ENCODE measurements around the gene HIF3A. TPM values are rescaled to one million over a fixed set of nuclear protein-coding genes. Genes with fewer than 3 reads are reported as not detected.
A peak's percentile ranks its signal among the peaks of the same experiment; 100 is the strongest.
"Not testable (repeated sequence)": the region's sequence is repeated elsewhere in the genome, so short reads cannot be mapped to it uniquely, and the experiment has no call there.

Gene HIF3A
- total RNA-seq, 4 donors from 2014 or later = 21.5 to 212 (median 103) TPM

DNA sequence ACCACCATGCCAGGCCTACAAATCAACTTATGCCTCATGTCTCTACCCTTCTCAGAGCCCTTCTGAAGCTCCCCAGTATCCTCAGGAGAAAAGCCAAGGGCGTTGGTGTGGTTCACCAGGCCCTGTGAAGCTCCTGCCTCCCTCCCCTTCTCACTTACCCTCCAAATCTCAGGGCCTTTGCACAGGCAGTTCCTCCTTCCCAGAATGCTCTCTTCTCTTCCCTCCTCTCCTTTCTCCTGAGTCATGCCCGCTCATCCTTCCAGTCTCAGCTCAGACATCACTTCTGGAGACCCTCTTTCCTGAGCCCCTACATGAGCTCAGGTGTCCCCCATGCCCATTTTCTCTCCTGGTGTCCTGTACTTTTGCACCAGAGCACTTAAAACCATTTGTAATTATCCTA lies 20.5 kb downstream of the HIF3A start:
- Histone ChIP-seq H3K27ac (no peak overlapping the region), H3K27me3 (no peaks in the 10 kb centered on the region), H3K9me3 (no peaks in the 10 kb centered on the region), H3K36me3 (no peaks in the 10 kb centered on the region), H3K4me3 (no peak overlapping the region), H3K4me1 (no peaks in the 10 kb centered on the region)
- no peak for TF ChIP-seq POLR2A (IDR thresholded peaks at IDR 0.05)
- TF ChIP-seq, protein P1, sequence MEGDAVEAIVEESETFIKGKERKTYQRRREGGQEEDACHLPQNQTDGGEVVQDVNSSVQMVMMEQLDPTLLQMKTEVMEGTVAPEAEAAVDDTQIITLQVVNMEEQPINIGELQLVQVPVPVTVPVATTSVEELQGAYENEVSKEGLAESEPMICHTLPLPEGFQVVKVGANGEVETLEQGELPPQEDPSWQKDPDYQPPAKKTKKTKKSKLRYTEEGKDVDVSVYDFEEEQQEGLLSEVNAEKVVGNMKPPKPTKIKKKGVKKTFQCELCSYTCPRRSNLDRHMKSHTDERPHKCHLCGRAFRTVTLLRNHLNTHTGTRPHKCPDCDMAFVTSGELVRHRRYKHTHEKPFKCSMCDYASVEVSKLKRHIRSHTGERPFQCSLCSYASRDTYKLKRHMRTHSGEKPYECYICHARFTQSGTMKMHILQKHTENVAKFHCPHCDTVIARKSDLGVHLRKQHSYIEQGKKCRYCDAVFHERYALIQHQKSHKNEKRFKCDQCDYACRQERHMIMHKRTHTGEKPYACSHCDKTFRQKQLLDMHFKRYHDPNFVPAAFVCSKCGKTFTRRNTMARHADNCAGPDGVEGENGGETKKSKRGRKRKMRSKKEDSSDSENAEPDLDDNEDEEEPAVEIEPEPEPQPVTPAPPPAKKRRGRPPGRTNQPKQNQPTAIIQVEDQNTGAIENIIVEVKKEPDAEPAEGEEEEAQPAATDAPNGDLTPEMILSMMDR (IDR thresholded peaks at IDR 0.05) = no peak
- intact Hi-C loops (cut with DNase I; ENCODE audit: low total_unique reads) = no loop called here
- DNase-seq = no peak

DNA sequence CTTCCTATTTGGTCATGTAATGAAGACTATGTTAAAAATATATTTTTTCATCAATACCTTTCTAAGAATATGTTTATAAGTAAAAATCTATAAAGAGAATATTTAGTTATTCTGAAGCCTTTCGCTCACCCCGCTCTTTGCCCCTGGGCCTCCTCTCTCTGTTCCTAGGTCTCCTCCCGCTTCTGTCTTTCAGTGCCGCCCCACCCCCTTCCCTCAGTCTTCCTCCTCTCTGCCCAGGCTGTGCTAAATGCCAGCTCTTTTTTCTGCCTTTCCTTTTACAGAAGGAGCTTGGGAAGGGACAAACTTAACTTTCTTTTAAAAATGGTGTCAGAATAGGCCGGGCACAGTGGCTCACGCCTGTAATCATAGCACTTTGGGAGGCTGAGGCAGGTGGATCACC lies 22.8 kb downstream of the HIF3A start:
- TF ChIP-seq POLR2A (IDR thresholded peaks at IDR 0.05) = no peak
- TF ChIP-seq, protein P1 (IDR thresholded peaks at IDR 0.05) = no peak
- no peaks in the 10 kb centered on the region for H3K9me3 ChIP-seq
- intact Hi-C loops (cut with DNase I; ENCODE audit: low total_unique reads) = no loop called here
- H3K36me3 ChIP-seq = no peaks in the 10 kb centered on the region
- no peaks in the 10 kb centered on the region for H3K27me3 ChIP-seq
- DNase-seq = no peak
- no peak overlapping the region for H3K4me3 ChIP-seq
- H3K4me1 ChIP-seq = no peaks in the 10 kb centered on the region
- H3K27ac ChIP-seq = peak overlapping the region in 1 of 2 donors; percentile 37

DNA sequence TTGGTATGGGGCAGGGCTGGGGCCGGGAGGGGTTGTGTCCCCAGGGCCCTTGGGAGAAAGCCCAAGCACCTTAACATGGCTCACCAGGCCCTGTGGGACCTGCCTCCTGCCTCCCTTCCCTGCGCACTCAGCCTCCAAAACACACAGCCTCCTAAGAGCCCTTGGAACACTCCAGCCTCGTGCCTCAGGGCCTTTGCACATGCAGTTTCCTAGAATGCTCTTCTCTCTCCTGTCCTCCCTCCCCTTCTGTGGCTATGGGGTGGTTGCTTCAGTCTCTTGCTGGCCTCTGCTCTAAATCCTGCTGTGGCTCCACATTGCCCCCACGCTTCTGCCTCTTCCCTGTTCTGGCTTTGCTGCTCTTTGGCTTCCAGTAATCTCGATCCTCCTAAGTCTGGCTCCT lies 23.7 kb downstream of the HIF3A start:
- TF ChIP-seq POLR2A (IDR thresholded peaks at IDR 0.05) = no peak
- TF ChIP-seq, protein P1 (IDR thresholded peaks at IDR 0.05) = no peak
- no peaks in the 10 kb centered on the region for H3K9me3 ChIP-seq
- no peaks in the 10 kb centered on the region for H3K36me3 ChIP-seq
- no peak overlapping the region for H3K27ac ChIP-seq
- no peak overlapping the region for H3K4me3 ChIP-seq
- intact Hi-C loops (cut with DNase I; ENCODE audit: low total_unique reads) = no loop called here
- H3K4me1 ChIP-seq = no peaks in the 10 kb centered on the region
- no peaks in the 10 kb centered on the region for H3K27me3 ChIP-seq
- DNase-seq = no peak

DNA sequence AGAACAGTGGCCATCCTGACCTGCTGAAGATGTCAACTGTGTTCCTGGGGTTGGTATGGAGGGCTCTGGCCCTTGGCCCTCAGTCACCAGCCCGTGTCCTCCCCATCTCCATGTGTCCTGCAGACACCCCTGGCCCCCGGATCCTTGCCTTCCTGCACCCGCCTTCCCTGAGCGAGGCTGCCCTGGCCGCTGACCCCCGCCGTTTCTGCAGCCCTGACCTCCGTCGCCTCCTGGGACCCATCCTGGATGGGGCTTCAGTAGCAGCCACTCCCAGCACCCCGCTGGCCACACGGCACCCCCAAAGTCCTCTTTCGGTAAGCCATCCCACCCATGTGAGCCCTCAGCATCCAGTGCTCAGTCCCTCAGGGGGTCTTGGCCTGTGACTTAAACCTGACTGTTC lies 24.8 kb downstream of the HIF3A start:
- no peak overlapping the region for H3K27ac ChIP-seq
- H3K27me3 ChIP-seq = no peaks in the 10 kb centered on the region
- TF ChIP-seq POLR2A (IDR thresholded peaks at IDR 0.05) = no peak
- TF ChIP-seq, protein P1 (IDR thresholded peaks at IDR 0.05) = no peak
- no peak for DNase-seq
- no peaks in the 10 kb centered on the region for H3K4me1 ChIP-seq
- H3K4me3 ChIP-seq = no peak overlapping the region
- intact Hi-C loops (cut with DNase I; ENCODE audit: low total_unique reads) = no loop called here
- peaks cover 0 to 2% of the 10 kb centered on the region in 2 donors for H3K9me3 ChIP-seq
- no peaks in the 10 kb centered on the region for H3K36me3 ChIP-seq

DNA sequence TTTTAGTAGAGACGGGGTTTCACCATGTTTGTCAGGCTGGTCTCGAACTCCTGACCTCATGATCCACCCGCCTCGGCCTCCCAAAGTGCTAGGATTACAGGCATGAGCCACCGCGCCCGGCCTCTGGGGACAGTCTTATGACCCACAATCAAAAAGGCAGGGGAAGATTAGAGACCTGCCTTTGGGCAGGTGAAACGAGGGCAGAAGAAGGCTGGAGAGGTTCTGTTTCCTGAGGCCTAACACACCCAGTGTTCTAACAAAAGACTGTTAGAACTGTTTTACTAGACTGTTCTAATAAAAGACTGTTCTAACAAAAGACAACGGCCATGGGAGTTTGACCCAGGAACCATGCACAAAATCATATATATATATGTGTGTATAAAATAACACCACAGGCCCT lies 26.4 kb downstream of the HIF3A start:
- H3K4me3 ChIP-seq; intact Hi-C loops (cut with DNase I; ENCODE audit: low total_unique reads); H3K9me3 ChIP-seq; DNase-seq; H3K27me3 ChIP-seq; H3K27ac ChIP-seq; H3K4me1 ChIP-seq; H3K36me3 ChIP-seq: not testable (repeated sequence)

DNA sequence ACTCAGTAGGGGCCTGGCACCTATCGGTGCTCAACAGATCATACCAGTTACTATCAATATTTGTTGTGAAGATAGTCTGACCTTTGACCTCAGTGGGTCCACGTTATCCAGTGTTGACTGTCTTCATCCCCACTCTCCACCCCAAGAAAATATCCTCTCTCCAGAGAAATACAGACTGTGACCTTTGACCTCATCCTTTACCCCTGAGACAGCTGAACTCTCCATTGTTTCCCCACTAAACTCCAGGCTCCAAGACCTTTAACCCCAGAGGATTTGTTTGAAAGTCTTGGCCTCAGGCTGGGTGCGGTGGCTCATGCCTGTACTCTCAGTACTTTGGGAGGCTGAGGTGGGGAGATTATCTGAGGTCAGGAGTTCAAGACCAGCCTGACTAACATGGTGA lies 27.4 kb downstream of the HIF3A start:
- H3K27me3 ChIP-seq = no peaks in the 10 kb centered on the region

More for the DNA sequence above, 27.4 kb downstream of the HIF3A start:
- H3K9me3 ChIP-seq = peaks cover 0 to 8% of the 10 kb centered on the region in 2 donors
- no peaks in the 10 kb centered on the region for H3K36me3 ChIP-seq
- intact Hi-C loops (cut with DNase I; ENCODE audit: low total_unique reads) = no loop called here
- H3K27ac ChIP-seq = no peak overlapping the region
- no peak for DNase-seq
- H3K4me1 ChIP-seq = no peaks in the 10 kb centered on the region
- TF ChIP-seq POLR2A (IDR thresholded peaks at IDR 0.05) = no peak
- TF ChIP-seq, protein P1 (IDR thresholded peaks at IDR 0.05) = no peak
- no peak overlapping the region for H3K4me3 ChIP-seq
